ENCODE results near the gene FAF1. TPM values are rescaled to one million over a fixed set of nuclear protein-coding genes. Genes with fewer than 3 reads are reported as not detected.
A peak's percentile ranks its signal among the peaks of the same experiment; 100 is the strongest.

FAF1 gene
- total and polyA plus RNA-seq, 9 of the 15 experiments (the other 6 are each of a cell fraction or from before 2014, with no cell fraction given), result 48.7 to 225 (median 118) TPM

- H3K79me2 ChIP-seq (ENCODE audit: control insufficient read depth, insufficient read depth, low read length), result 0 out of 3 replicates have a peak, but pooled peaks cover 7% of the 10 kb centered on the region
- ChIA-PET POLR2A (interaction anchor here (0.9 to 1.5 kb wide), 3 partner anchors 8 to 82 kb away, joined by 3 to 6 read pairs (median 4); no protein-coding TSS in a partner anchor), CTCF (ENCODE audit: low intra/inter-chr PET ratio) (interaction anchor here (1.7 to 2.4 kb wide), 2 partner anchors 30 to 84 kb away, joined by 6 to 10 read pairs; no protein-coding TSS in a partner anchor)
- no peak overlapping the region for H3K27ac ChIP-seq (ENCODE audit: extremely low read depth, low read depth, low read length)
- DNase-seq (ENCODE audit: extremely low read depth in 1 of 4, low spot score in 3 of 4) (no peak), ATAC-seq (peak; percentile 50), FAIRE-seq (no peak)
- H3K4me3 ChIP-seq, result no peak overlapping the region
- no peak overlapping the region for H3K4me2 ChIP-seq (ENCODE audit: insufficient read depth, low read length)
- no peaks in the 10 kb centered on the region for H3K27me3 ChIP-seq (ENCODE audit: control insufficient read depth in 2 of 2, insufficient read depth in 2 of 2, low read length in 2 of 2)
- peaks cover 5% of the 10 kb centered on the region; the same call in 2 of the 3 replicates for H3K36me3 ChIP-seq (ENCODE audit: control insufficient read depth, insufficient read depth, low read length)
- TF ChIP-seq ZNF561 (CRISPR knock-in tag; conservative IDR thresholded peaks at IDR 0.05) (no peak), MEF2A (IDR thresholded peaks at IDR 0.05; ENCODE audit: control insufficient read depth, low read depth, low read length) (peak; percentile 50; the same call in 1 of the 2 replicates), GMEB1 (CRISPR knock-in tag; IDR thresholded peaks at IDR 0.05) (no peak), ARID3A (IDR thresholded peaks at IDR 0.05; ENCODE audit: borderline replicate concordance, low read depth, low read length) (no peak)
- no peaks in the 10 kb centered on the region for H3K9me3 ChIP-seq (replicated peaks; ENCODE audit: control insufficient read depth, insufficient read depth, low read depth, low read length)
- in situ Hi-C loops (cut with MboI) (no loop called here), intact Hi-C loops (cut with micrococcal nuclease) (no loop called here)
- H4K20me1 ChIP-seq (replicated peaks; ENCODE audit: control insufficient read depth, insufficient read depth, low read length), result no peaks in the 10 kb centered on the region
- BruUV-seq (replicated peaks), result no TSS peak
- no peak overlapping the region for H2AFZ ChIP-seq (ENCODE audit: low read depth, low read length)
- no peak overlapping the region for H3K9ac ChIP-seq (ENCODE audit: insufficient read depth in 1 of 2, low read depth in 2 of 2, low read length in 2 of 2)
- H3K4me1 ChIP-seq (replicated peaks in 1 of 2; ENCODE audit: control insufficient read depth in 2 of 2, insufficient read depth in 2 of 2, low read length in 2 of 2), result no peaks in the 10 kb centered on the region
- 5% methylated on average over 1 of the region's 1 CpG for WGBS (ENCODE audit: insufficient coverage, low coverage, missing lambda C conversion rate)
- no peaks in the 10 kb centered on the region for H3K9me1 ChIP-seq (ENCODE audit: control insufficient read depth, insufficient read depth, low read length)
These were observed 255.0 kb downstream of the FAF1 start for GRCh38 chr1:50705041-50705440.

All from K562 (cell line).